Breast epithelium (tissue), 4 donors: ENCODE data around the gene MACROD2. TPM values are rescaled to one million over a fixed set of nuclear protein-coding genes. Genes with fewer than 3 reads are reported as not detected.

ENCODE experiments used
- DNase-seq, 2 donors: peaks; one replicate each; pipeline ENCODE4 v3.0.0-alpha.2; 2019; ENCODE audit warnings: low spot score in 2 of 2
- H3K27ac ChIP-seq, 2 donors: fragments of 200-600 bp; sonication (generic) in 1 of 2; one replicate each; pipeline ENCODE4 v1.5.1; 2016 to 2019; ENCODE audit warnings: mild to moderate bottlenecking in 1 of 2
- H3K27me3 ChIP-seq, 2 donors: fragments of 200-600 bp; sonication (generic) in 1 of 2; one replicate each; pipeline versions ENCODE4 v1.5.1 to v1.6.0; 2017 to 2019; ENCODE audit warnings: control low read depth in 1 of 2, mild to moderate bottlenecking in 1 of 2
- H3K36me3 ChIP-seq: fragments of 200-600 bp; one replicate; pipeline ENCODE4 v1.5.1; 2019
- H3K4me1 ChIP-seq, 2 donors: fragments of 200-600 bp; sonication (generic); one replicate each; pipeline ENCODE4 v1.5.1; 2016 to 2019; ENCODE audit warnings: control low read depth in 1 of 2
- H3K4me3 ChIP-seq, 3 donors: fragments of 200-600 bp; sonication (generic); 1 replicate in 2 of 3; 2 replicates in 1 of 3; pipeline ENCODE4 v1.5.1; 2016 to 2019; ENCODE audit warnings: mild to moderate bottlenecking in 3 of 3, moderate library complexity in 2 of 3
- H3K9me3 ChIP-seq, 2 donors: fragments of 200-600 bp; sonication (generic) in 1 of 2; one replicate each; pipeline ENCODE4 v1.5.1; 2016 to 2019; ENCODE audit warnings: control low read depth in 1 of 2
- CTCF ChIP-seq, 3 donors: fragments of 450-650 bp; IDR thresholded peaks; one replicate each; pipeline ENCODE4 v1.5.1; 2016 to 2017; ENCODE audit warnings: antibody characterized with exemption in 3 of 3, mild to moderate bottlenecking in 3 of 3, moderate library complexity in 3 of 3
- POLR2A ChIP-seq: fragments of 450-650 bp; IDR thresholded peaks from one replicate; pipeline ENCODE4 v1.6.1; 2016; ENCODE audit warnings: antibody characterized with exemption, mild to moderate bottlenecking, moderate library complexity
- POLR2AphosphoS5 ChIP-seq, 3 donors: sonication (generic); formaldehyde crosslinking; IDR thresholded peaks; one replicate each; pipeline ENCODE4 v1.6.1; 2017; ENCODE audit warnings: antibody characterized with exemption in 3 of 3
- intact Hi-C: fragments of 100-400 bp; cut with DNase I; formaldehyde crosslinking; loops from one replicate; pipeline ENCODE4 v1.15.1; 2023; ENCODE audit warnings: low total_unique reads
- total RNA-seq, 3 donors: library from RNA; depleted of rRNA; stranded (reverse); fragments of >200 nt; gene quantifications; one replicate each; pipeline ENCODE4 v1.1.0, GENCODE V29; 2016

Gene MACROD2
- total RNA-seq, 3 donors from 2014 or later, result 6.7 to 26.8 (median 8.8) TPM

GRCh38 chr20:14307956-14308355, 312.6 kb downstream of the MACROD2 start:
- no peaks in the 10 kb centered on the region for H3K4me1 ChIP-seq
- H3K9me3 ChIP-seq, result no peaks in the 10 kb centered on the region
- TF ChIP-seq POLR2A (no peak), CTCF (IDR thresholded peaks at IDR 0.05) (no peak), POLR2AphosphoS5 (IDR thresholded peaks at IDR 0.05) (no peak)
- no peaks in the 10 kb centered on the region for H3K36me3 ChIP-seq
- no peak overlapping the region for H3K27ac ChIP-seq
- intact Hi-C loops, result no loop called here
- no peak overlapping the region for H3K4me3 ChIP-seq
- H3K27me3 ChIP-seq, result no peaks in the 10 kb centered on the region
- DNase-seq, result no peak

GRCh38 chr20:14310977-14311627, 315.8 kb downstream of the MACROD2 start:
- Histone ChIP-seq H3K27me3 (no peaks in the 10 kb centered on the region), H3K4me1 (no peaks in the 10 kb centered on the region), H3K27ac (no peak overlapping the region), H3K36me3 (no peaks in the 10 kb centered on the region), H3K4me3 (no peak overlapping the region), H3K9me3 (no peaks in the 10 kb centered on the region)
- TF ChIP-seq CTCF (IDR thresholded peaks at IDR 0.05) (no peak), POLR2AphosphoS5 (IDR thresholded peaks at IDR 0.05) (no peak), POLR2A (no peak)
- DNase-seq, result no peak
- intact Hi-C loops, result no loop called here

GRCh38 chr20:14312001-14312400, 316.7 kb downstream of the MACROD2 start:
- Histone ChIP-seq H3K36me3 (no peaks in the 10 kb centered on the region), H3K27ac (no peak overlapping the region), H3K27me3 (no peaks in the 10 kb centered on the region), H3K4me1 (no peaks in the 10 kb centered on the region), H3K4me3 (no peak overlapping the region), H3K9me3 (no peaks in the 10 kb centered on the region)
- intact Hi-C loops, result no loop called here
- TF ChIP-seq POLR2A (no peak), POLR2AphosphoS5 (IDR thresholded peaks at IDR 0.05) (no peak), CTCF (IDR thresholded peaks at IDR 0.05) (no peak)
- no peak for DNase-seq

- TF ChIP-seq POLR2A (no peak), CTCF (IDR thresholded peaks at IDR 0.05) (no peak), POLR2AphosphoS5 (IDR thresholded peaks at IDR 0.05) (no peak)
- H3K4me3 ChIP-seq, result no peak overlapping the region
- no peaks in the 10 kb centered on the region for H3K4me1 ChIP-seq
- H3K27me3 ChIP-seq, result no peaks in the 10 kb centered on the region
- H3K9me3 ChIP-seq, result no peaks in the 10 kb centered on the region
- H3K27ac ChIP-seq, result no peak overlapping the region
- no peak for DNase-seq
- no peaks in the 10 kb centered on the region for H3K36me3 ChIP-seq
- intact Hi-C loops, result no loop called here
Measured at GRCh38 chr20:14313341-14314020, 318.2 kb downstream of the MACROD2 start.

GRCh38 chr20:14319704-14320103, 324.4 kb downstream of the MACROD2 start:
- intact Hi-C loops, result no loop called here
- Histone ChIP-seq H3K36me3 (no peaks in the 10 kb centered on the region), H3K9me3 (no peaks in the 10 kb centered on the region), H3K27ac (no peak overlapping the region), H3K4me1 (no peaks in the 10 kb centered on the region), H3K4me3 (no peak overlapping the region), H3K27me3 (no peaks in the 10 kb centered on the region)
- no peak for DNase-seq
- TF ChIP-seq POLR2A, result no peak
- no peak for TF ChIP-seq CTCF (IDR thresholded peaks at IDR 0.05)
- TF ChIP-seq POLR2AphosphoS5 (IDR thresholded peaks at IDR 0.05), result no peak
